ENCODE data around the gene KRTAP4-12. TPM values are rescaled to one million over a fixed set of nuclear protein-coding genes. Genes with fewer than 3 reads are reported as not detected.
"Not testable (repeated sequence)": the region's sequence is repeated elsewhere in the genome, so short reads cannot be mapped to it uniquely, and the experiment has no call there.

The KRTAP4-12 gene
- total and polyA plus RNA-seq, 11 donors = not detected

DNA sequence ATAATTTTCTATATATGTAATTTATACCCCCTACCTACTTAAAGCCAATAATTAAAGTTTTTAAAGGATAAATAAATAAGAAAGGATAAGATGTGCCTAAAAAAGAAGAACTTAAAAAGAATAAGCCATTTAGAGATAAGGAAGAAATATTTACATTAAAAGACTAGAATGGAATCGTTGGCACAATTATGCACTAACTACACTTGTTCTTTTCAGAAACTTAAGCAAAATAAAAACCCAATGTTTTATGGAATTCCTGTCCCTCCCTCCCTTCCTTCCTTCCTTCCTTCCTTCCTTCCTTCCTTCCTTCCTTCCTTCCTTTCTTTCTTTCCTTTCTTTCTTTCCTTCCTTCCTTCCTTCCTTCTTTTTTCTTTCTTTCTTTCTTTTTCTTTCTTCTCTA is 20.9 kb upstream of the KRTAP4-12 start:
- DNase-seq (no peak), ATAC-seq (no peak)
- Histone ChIP-seq H3K9me3 (peaks cover 0 to 22% (median 6%) of the 10 kb centered on the region in 12 donors), H3K4me3 (no peak overlapping the region), H3K36me3 (no peaks in the 10 kb centered on the region), H3K27me3 (peaks cover 0 to 6% (median 0%) of the 10 kb centered on the region in 9 donors), H3K4me1 (no peaks in the 10 kb centered on the region), H3K27ac (no peak overlapping the region)
- WGBS, 4 donors = 81 to 93% (median 93%) methylated on average over 1 of the region's 1 CpG
- no peak for TF ChIP-seq POLR2A (IDR thresholded peaks at IDR 0.05)
- intact Hi-C loops (cut with DNase I) = no loop called here

DNA sequence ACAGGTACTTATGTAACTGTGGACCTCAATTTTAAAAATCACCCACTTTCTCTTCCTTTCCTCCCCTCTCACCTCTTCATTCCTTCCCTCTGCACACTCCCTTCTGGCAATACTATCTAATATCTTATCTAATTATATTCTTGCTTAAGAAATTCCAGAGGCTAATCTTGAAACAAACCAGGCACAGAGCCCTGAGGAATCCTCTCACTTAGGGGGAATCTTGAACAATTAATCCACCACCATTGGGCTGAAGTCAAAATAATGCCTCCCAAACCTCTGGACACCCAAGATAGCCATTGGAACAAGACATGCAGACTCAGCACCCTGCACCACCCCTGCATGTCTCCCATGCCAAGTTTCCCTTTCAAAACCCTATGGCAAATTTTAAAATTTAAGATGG is 17.4 kb upstream of the KRTAP4-12 start:
- Histone ChIP-seq H3K27ac (no peak overlapping the region), H3K4me3 (no peak overlapping the region), H3K4me1 (no peaks in the 10 kb centered on the region), H3K36me3 (no peaks in the 10 kb centered on the region), H3K9me3 (peaks cover 0 to 23% (median 6%) of the 10 kb centered on the region in 12 donors), H3K27me3 (no peaks in the 10 kb centered on the region)
- DNase-seq (no peak), ATAC-seq (no peak)
- intact Hi-C loops (cut with DNase I) = no loop called here
- TF ChIP-seq POLR2A (IDR thresholded peaks at IDR 0.05) = no peak
- TF ChIP-seq, protein P1, sequence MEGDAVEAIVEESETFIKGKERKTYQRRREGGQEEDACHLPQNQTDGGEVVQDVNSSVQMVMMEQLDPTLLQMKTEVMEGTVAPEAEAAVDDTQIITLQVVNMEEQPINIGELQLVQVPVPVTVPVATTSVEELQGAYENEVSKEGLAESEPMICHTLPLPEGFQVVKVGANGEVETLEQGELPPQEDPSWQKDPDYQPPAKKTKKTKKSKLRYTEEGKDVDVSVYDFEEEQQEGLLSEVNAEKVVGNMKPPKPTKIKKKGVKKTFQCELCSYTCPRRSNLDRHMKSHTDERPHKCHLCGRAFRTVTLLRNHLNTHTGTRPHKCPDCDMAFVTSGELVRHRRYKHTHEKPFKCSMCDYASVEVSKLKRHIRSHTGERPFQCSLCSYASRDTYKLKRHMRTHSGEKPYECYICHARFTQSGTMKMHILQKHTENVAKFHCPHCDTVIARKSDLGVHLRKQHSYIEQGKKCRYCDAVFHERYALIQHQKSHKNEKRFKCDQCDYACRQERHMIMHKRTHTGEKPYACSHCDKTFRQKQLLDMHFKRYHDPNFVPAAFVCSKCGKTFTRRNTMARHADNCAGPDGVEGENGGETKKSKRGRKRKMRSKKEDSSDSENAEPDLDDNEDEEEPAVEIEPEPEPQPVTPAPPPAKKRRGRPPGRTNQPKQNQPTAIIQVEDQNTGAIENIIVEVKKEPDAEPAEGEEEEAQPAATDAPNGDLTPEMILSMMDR (IDR thresholded peaks at IDR 0.05) = no peak

DNA sequence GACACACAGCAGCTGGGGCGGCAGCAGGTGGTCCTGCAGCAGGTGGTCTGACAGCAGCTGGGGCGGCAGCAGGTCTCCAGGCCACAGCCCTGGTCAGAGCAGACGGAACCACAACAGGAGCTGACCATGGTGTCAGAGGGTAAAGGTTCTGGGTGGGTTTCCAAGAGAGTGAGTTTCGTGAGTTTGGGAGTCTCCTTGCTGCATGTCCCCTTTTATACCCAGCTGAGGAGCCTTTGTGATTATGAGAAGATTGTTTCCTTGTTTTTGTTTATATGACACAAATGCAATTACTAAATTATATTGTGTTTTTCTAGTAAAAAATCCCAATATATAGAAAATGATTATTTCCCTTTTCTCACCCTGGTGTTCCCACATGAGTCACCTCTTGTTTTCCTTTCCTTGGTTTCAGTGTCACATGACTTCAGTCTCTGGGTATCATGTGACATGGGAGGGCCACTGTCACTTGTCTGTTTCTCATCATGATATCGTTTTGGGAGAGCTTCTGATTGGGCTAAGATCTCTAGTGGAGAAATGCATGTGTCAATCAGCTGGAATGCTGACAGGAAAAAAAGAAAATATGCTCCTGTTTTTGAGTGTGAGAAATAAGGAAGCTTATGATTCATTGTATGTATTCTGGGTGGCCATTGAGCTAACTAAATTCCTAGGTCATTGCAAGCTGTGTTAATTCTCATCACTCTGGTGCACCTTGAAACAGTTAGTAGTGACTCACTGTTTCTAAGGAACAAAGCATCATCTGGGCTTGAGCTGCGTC is 16.6 kb upstream of the KRTAP4-12 start, which contains the start of gene KRTAP4-6:
Gene KRTAP4-6, minus strand, starts transcription at position 185 of the 772 bp plus-strand sequence. Its CDS starts 57 bp downstream, at position 128.
- intact Hi-C loops (cut with DNase I) = no loop called here
- Histone ChIP-seq H3K36me3 (no peaks in the 10 kb centered on the region), H3K4me3 (no peak within 1 kb of the TSS), H3K9me3 (peaks cover 0 to 23% (median 6%) of the 10 kb centered on the region in 12 donors), H3K27ac (no peak within 1 kb of the TSS), H3K4me1 (no peaks in the 10 kb centered on the region), H3K27me3 (peaks cover 0 to 2% (median 0%) of the 10 kb centered on the region in 9 donors)
- ATAC-seq (no peak), DNase-seq (no peak)
- TF ChIP-seq, protein P1 (IDR thresholded peaks at IDR 0.05) = no peak
- TF ChIP-seq POLR2A (IDR thresholded peaks at IDR 0.05) = no peak
- WGBS, 4 donors = 76 to 84% (median 82%) methylated on average over 5 to 6 of the region's 6 CpGs

DNA sequence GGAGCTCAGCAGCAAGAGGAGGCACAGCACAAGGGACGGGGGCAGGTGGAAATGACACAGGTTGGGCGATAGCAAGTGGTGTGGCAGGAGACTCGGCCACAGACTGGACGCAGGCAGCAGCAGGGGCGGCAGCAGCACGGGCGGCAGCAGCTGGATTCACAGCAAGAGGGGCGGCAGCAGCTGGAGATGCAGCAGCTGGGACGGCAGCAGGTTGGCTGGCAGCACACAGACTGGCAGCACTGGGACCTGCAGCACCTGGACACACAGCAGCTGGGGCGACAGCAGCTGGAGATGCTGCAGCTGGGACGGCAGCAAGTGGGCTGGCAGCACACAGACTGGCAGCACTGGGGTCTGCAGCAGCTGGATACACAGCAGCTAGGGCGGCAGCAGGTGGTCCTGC is 15.9 kb upstream of the KRTAP4-12 start:
- 76 to 88% (median 86%) methylated on average over 11 to 12 of the region's 12 CpGs for WGBS, 4 donors
- H3K4me3 ChIP-seq; H3K27ac ChIP-seq; H3K27me3 ChIP-seq; H3K4me1 ChIP-seq; intact Hi-C loops (cut with DNase I); H3K36me3 ChIP-seq; ATAC-seq; DNase-seq: not testable (repeated sequence)
- peaks cover 0 to 23% (median 6%) of the 10 kb centered on the region in 12 donors for H3K9me3 ChIP-seq

DNA sequence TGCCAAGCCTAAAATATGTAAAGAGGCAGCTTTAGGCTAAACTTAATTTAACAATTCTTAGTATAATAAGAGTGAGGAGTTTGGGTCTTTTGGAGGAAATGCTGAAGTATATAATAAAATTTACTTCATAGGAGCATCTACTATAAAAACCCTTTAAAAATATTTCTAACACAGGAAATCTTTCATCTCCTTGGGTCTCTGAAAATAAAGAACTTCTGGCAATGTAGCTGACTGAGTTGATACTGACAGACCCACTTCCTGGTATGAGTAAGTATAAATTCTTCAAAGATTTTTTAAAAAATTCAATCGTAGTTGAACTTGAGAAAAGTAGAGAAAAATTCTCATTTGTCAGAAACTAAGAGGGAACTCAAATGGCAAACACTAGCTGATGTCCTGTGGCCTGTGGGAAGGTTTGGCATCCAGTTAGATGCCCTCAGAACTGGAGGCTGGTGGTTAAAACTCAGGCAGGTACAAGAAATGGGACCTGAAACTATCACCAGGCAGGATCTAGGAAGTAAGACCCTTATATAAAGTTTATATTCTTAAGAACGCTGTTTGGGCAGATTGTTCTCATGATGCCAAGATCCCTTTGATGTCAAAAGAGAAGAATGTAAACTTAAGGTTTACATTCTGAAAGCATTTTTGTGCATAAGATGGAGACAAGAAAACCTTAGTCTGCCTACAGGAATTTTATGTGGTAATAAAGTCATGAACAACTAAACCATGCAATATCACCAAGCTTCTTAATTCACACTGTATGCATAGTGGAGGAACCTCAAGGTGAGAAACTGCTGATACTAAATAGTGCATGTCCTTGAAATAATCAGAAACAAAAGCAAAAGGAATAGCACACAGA is 10.1 kb upstream of the KRTAP4-12 start:
- H3K36me3 ChIP-seq = no peaks in the 10 kb centered on the region
- 69 to 80% (median 72%) methylated on average over 2 of the region's 2 CpGs for WGBS, 4 donors
- TF ChIP-seq POLR2A (IDR thresholded peaks at IDR 0.05) = no peak
- TF ChIP-seq, protein P1 (IDR thresholded peaks at IDR 0.05) = no peak
- H3K4me1 ChIP-seq = no peaks in the 10 kb centered on the region
- intact Hi-C loops (cut with DNase I) = no loop called here
- peaks cover 0 to 14% (median 0%) of the 10 kb centered on the region in 12 donors for H3K9me3 ChIP-seq
- ATAC-seq (no peak), DNase-seq (no peak)
- H3K4me3 ChIP-seq = no peak overlapping the region
- no peak overlapping the region for H3K27ac ChIP-seq
- peaks cover 0 to 3% (median 0%) of the 10 kb centered on the region in 9 donors for H3K27me3 ChIP-seq

Data from heart left ventricle (tissue), 16 donors.